Sciatic nerve (tissue), 2 donors: Measurements from ENCODE around the gene BICDL1. TPM values are rescaled to one million over a fixed set of nuclear protein-coding genes. Genes with fewer than 3 reads are reported as not detected.
"Not testable (repeated sequence)": the region's sequence is repeated elsewhere in the genome, so short reads cannot be mapped to it uniquely, and the experiment has no call there.

Experiments used
- ATAC-seq: fragments of 200-7000 bp; cut with Tn5 transposase; one replicate; pipeline ENCODE4 v1.9.1; 2020; ENCODE audit warnings: mild to moderate bottlenecking, moderate library complexity
- DNase-seq: peaks from one replicate; pipeline ENCODE4 v3.0.0-alpha.2; 2020; ENCODE audit warnings: low spot score
- intact Hi-C: fragments of 100-400 bp; cut with DNase I; formaldehyde crosslinking; loops from one replicate; pipeline ENCODE4 v1.14.2; 2022
- total RNA-seq: library from RNA; stranded (reverse); fragmentation: NEBNext Ultra II Directional; extraction: Animal tissue kit (Norgen Biotek cat#: 25700); gene quantifications from one replicate; pipeline ENCODE4 v1.2.1, GENCODE V29; 2021
- donor health status: DM: no; HTN: no; CAD: no.
- donor health status: DM: no; HTN: no; CAD: no.

Gene BICDL1
- total RNA-seq, 1 donor from 2014 or later: 1.5 TPM

DNA sequence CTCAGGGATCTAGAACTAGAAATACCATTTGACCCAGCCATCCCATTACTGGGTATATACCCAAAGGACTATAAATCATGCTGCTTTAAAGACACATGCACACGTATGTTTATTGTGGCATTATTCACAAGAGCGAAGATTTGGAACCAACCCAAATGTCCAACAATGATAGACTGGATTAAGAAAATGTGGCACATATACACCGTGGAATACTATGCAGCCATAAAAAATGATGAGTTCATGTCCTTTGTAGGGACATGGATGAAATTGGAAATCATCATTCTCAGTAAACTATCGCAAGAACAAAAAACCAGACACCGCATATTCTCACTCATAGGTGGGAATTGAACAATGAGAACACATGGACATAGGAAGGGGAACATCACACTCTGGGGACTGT lies 56.3 kb downstream of the BICDL1 start:
- intact Hi-C loops, ATAC-seq, DNase-seq: not testable (repeated sequence)

DNA sequence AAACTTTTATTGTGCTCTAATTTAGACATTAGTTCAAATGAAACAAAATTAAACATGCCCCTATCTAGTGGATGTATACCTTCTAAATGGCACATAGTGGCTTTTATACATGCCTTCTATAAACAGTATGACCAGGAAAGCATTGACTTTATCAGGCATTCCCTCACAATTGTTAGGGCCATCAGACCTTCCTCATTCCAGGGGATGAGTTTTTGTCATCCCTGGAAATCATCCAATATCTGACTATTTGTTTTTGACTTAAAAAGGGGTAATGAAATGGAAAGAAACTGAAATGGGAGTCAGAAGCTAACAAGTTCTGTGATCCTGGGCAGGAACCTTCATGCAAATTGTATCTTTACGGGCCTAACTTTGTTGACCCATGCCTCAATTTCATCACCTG lies 58.0 kb downstream of the BICDL1 start:
- no peak for ATAC-seq
- no peak for DNase-seq
- intact Hi-C loops: no loop called here

DNA sequence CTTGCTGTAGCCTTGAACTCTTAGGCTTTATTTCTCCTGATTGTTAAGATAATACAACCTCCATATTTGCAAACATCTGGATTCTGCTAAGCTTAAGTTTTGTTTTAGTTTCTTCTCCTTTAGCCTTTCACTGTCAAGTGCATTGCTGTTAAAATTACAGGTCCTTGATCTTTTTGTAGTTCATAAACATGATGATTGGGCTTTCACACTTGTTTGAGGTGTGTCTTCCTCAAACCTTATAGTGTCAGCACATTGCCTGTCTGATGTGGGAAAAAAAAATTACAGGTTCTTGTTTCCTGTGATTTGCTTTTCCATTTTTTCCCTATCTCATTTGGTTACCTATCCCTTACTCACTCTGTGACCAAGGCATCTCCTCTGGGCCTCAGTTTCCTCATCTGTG lies 59.2 kb downstream of the BICDL1 start:
- intact Hi-C loops: no loop called here
- ATAC-seq: no peak
- DNase-seq: no peak

DNA sequence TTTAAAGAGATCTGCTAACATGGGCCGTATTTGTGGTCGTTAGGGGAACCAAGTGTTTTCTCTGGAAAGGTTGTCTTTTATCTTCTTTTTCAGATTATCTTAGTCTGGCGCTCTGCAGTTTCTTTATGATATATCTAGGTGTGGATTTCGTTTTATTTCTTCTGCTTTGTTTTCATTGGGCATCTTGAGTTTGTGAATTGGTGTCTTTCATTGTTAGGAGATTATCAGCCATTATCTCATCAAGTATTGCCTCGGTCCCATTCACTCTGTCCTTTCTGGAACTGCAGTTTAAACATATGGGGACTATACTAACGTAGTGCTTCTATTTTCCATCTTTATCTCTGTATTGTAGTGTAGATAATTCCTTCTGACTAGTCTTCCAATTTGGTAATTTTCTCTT lies 60.4 kb downstream of the BICDL1 start:
- DNase-seq: no peak
- intact Hi-C loops: no loop called here
- no peak for ATAC-seq

DNA sequence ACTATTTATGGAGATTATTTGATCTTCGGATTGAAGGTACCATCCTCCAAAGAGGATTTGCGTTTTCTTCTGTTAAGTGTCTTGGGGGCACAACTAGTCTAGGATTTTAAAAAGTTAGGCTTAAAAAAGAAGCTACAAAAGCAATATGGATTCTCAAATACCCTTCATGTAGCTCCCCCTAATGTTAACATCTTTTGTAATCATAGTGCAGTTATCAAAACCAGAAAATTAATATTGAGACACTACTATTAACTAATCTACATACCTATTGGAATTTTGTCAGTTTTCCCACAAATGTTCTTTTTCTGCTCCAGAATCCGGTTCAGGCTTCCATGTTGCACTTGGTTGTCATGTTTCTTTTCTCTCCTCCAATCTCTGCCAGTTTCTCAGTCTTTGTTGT lies 62.5 kb downstream of the BICDL1 start:
- DNase-seq (no peak), ATAC-seq (no peak)
- intact Hi-C loops: no loop called here

DNA sequence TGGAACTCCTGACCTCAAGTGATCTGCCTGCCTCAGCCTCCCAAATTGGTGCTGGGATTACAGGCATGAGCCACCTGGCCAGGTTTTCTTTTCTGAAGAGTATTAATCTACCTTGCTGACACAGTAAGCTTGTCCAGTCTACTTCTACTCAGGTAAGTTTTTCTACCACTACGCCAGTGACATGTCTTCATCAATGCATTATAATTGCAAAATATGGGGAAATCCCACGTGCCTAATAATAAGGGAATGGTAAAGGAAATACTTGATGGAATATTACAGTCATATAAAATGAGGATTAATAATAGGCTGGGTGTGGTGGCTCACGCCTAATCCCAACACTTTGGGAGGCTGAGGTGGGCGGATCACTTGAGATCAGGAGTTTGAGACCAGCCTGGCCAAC lies 65.3 kb downstream of the BICDL1 start:
- no peak for ATAC-seq
- no peak for DNase-seq
- intact Hi-C loops: no loop called here

DNA sequence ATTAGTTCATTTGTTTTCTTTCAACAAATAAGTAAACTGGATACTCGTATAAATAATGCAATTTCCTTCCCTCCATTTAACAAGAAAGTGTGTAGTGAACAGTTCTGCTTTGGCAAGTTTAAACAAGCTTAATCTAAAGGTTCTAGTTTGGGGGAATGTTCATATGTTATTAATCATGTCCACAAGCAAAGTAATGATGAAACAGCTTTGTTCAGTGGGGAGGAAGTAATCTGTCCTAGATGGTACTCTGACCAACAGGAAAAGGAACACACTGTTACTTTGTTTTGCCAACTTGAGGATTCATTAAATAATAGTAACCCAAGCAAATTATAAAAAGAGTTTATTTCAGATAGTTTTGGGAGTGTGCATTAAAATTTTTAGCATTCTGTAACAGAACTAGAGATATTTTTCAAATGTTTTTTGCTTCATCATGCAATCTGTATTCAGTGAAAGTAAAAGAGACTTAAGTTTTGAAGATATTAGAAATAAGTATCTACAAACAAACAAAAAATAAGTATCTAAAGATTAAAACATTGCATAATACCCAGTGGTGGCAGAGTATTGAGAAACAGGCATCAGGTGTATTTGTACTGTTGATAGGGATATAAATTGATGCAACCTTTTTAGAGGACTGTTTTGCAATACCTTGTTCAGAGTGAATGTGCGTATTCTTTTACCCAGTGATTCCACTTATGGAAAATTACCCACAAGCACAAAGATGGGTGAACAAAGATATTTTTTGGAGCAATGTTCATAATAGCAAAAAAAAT lies 66.4 kb downstream of the BICDL1 start:
- intact Hi-C loops: no loop called here
- ATAC-seq: no peak
- DNase-seq: no peak

DNA sequence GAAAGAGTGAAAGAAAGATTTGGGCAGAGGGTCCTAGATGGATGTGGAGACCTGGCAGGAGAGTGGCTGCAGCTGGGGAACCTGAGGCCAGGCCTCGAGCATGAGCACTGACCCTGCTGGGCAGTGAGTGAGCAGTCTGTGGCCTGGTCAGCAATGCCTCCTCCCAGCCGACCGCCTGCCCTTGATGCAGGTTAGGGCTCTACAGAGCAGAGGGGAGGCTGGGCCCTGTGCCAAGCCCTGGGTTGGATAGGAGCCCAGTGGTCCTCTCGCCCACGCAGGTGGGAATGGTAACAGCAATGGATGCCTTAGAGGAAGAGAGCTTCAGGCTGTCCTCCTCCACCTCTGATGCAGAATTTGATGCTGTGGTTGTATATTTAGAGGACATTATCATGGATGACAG lies 67.7 kb downstream of the BICDL1 start:
- intact Hi-C loops: no loop called here

DNA sequence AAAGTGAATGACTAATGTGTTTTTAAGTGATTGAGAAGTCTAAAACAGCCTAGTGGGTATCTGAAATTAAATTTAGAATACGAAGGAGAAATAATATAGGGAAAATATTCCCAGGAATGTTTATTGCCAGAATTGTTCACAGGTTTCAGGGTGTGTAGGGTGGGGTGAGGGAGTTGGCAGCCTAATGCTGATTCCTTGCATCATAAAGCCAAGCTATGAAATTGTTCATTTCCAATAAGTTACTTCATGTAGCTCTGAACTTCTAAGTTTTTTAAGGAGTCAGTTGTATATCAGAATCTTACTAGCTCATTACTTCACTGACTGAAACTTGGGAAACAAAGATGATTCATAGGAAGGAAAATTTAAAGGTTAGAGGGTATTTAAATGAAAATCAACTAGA lies 71.2 kb downstream of the BICDL1 start:
- DNase-seq (no peak), ATAC-seq (no peak)
- intact Hi-C loops: no loop called here

More for the DNA sequence above, 67.7 kb downstream of the BICDL1 start:
- DNase-seq (no peak), ATAC-seq (no peak)

DNA sequence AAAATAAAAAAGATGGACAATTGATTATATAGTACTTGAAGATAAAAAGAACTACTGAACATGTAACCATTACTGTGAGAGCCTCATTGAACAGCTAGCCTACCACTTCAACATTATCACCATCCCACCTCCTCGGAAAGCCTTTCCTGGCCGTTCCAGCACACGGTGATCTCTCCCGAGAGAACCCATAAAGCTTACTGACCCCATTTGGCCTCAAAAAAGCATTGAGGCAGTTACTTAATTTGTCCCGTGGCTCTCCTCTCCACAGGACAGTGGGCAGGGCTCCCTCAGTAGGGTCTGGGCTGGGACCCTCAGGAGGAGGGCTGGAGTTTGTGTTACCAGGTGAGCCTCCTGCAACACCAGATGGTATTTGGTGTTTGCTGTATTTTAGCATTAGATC lies 71.7 kb downstream of the BICDL1 start:
- intact Hi-C loops: no loop called here
- ATAC-seq (no peak), DNase-seq (no peak)

DNA sequence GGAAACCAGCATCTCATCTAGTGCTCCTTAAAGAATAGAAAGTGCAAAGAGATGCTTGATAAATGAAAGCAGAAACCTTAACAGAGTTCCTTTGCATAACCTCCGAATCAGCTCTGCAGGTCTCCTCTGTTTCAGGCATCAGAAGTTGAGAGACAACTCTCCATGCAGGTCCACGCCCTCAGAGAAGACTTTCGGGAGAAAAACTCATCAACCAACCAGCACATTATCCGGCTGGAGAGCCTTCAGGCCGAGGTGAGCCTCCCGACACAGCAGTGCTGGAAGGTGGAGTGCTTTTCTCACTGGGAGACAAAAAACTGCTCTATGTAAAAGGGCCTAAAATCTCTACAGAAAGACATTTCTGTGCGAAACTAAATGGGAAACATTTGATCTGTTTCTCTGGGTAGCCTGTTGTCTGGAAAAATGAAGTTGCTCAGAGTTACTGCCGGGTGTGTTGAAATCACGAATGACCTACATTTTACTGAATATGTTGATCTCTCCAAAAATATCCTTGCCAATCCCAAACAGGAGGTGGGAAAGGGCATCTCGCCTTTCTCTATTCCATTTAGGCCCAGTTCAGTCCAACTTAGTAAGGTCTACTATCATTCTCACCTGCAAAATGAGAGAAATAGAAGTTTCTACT lies 72.7 kb downstream of the BICDL1 start:
- DNase-seq: no peak
- intact Hi-C loops: no loop called here
- ATAC-seq: no peak

DNA sequence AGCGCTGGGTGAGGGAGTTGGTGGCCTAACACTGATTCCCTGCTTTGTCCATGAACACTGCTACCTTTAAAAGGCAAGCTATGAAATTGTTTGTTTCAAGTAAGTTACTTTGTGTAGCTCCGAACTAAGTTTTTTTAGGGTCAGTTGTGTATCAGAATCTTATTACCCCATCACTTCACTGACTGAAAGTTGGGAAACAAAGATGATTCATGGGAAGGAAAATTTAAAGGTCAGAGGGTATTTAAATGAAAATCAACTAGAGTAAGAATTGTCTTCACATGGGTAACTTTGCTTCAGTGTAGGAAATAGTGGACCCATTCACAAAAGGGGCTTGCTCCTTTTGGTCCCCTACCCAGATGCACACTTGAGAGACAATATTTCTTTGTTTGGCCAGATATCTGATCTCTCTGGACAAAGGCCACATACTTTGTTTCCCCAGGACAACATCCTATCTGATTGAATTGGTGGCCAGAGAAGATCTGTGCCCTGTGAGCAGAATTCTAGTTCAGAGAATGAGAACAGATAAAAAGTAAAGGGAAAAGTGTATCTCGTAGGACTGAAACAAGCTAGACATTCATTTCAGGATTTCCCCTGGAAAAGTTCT lies 74.0 kb downstream of the BICDL1 start:
- intact Hi-C loops: no loop called here
- ATAC-seq: no peak
- DNase-seq: no peak

DNA sequence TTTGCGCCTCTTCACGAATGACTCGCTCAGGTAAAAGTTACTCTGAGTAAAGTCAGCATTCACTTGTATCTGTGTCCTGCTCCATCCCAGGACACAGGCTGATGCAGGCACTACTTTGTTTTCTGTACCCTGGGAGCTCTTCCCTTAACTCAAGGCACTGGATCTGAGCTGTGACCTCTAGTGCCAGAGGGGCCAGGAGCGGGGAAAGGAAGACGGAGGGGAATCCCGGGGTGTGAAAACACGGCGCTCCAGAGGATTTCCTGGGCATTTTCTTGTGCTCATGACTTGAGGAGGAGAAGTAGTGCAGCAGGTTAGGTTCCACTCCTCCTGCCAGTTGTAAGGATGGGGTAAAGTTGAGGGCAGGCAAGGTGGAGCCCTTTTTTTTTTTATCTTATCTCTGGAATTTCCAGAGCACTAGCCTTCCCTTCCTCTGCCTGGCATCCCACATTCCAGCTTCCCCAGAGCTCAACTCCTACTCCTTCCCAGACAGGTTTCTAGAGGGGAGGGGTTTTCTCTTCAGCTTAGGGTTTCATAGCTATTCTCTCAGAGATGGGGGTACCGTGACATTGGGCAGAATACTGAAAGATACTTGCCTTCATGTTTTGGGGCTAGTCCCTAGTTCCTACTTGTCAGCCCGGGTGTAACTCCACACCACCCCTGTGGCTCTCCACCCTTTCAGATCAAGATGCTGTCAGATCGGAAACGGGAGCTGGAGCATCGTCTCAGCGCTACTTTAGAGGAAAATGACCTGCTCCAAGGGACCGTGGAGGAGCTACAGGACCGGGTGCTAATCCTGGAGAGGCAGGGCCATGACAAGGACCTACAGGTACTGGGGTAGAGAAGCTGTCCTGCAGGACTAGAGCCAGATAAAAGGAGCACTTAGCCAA lies 75.3 kb downstream of the BICDL1 start:
- no peak for DNase-seq
- intact Hi-C loops: no loop called here
- ATAC-seq: no peak

DNA sequence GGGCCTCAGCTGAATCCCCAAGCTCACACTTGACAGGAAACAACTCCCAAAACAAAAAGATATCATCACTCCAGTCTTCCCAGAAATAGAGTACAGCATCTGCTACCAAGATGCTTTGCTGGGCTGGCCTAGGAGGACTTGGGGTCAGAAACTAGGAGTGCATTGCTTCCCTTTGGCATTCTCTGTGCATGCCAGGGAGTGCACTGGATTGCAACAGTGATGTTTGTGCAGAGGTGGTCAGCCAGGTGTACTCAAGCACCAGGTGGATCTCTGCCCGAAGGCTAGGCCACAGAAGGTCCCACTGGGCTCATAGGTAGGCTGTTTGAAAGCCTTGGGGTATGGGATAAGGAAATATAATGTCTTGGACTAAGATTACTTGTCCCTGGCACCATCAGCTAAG lies 76.4 kb downstream of the BICDL1 start:
- intact Hi-C loops: no loop called here
- no peak for ATAC-seq
- DNase-seq: no peak

DNA sequence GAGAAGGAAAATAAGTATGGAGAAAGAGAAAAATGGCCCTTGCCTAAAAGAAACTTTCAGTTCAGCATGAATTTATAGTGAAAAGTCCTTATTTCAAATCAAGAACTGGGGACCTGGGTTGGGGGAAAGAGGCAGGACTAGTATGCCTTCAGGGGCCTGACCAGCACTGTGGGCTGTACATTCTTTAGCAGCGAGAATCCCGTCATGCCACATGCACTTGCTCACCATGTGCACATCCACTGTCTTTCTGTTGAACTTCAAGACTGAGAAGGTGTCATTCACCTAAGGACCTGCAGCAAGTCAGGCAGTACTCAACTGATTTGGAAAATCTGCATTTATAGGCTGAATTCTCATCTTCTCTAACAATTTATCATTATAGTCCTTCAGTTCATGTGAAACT lies 77.3 kb downstream of the BICDL1 start:
- intact Hi-C loops: no loop called here
- no peak for ATAC-seq
- DNase-seq: no peak

DNA sequence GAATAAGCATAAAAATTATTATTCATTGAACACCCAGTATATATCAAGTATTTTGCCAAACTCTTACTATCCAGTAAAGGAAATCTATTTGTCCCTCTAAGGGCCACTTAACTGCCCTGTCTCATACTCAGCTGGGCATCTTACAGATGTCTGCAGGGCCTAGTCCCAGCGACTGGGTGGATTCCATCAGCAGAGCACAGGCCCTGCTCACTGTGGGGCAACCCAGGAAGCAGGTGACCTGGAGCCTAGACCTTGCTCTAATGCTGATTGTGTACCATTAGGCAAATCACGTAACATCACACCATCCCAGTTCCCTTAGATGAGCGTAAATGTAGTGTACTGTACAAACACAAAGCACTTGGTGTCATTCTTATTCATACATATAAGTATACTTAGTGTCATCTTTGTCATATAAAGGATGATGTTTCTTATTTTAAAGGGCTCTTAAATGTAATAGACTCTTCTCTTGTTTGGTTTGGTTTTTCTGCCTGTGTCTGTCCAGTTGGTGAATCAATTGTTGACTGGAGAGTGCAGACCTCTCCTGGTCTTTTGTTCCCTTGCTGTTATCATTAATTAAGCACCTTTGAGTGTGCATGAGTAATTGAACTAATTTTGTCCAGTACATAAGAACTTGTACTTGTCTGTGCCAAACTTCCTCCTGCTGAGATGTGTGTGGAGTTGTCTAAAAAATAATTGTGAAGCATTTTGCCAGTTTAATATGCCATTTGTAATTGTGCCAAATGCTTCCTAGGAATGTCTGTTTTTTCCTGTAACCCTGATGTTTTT lies 78.2 kb downstream of the BICDL1 start:
- ATAC-seq (no peak), DNase-seq (no peak)
- intact Hi-C loops: no loop called here

DNA sequence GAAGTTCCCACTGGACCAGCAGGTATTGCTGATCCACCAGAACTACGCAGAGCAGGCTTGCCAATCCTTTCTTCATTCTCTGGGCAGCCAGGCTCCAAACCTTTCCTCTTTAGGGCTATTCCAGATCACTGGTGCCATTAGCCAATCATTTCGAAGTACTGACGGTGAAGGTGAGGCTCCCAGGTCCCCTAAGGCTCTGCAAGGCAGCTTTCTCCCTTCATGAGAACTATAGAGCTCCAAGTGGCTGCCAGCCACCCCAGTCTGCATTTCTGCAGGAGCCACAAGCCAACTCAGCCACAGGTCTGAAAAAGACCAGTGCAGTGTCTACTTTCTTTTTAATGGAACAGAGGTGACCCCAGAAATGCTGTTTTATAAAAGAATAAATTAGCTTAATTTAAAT lies 78.9 kb downstream of the BICDL1 start:
- intact Hi-C loops: no loop called here
- DNase-seq: no peak
- ATAC-seq: no peak

DNA sequence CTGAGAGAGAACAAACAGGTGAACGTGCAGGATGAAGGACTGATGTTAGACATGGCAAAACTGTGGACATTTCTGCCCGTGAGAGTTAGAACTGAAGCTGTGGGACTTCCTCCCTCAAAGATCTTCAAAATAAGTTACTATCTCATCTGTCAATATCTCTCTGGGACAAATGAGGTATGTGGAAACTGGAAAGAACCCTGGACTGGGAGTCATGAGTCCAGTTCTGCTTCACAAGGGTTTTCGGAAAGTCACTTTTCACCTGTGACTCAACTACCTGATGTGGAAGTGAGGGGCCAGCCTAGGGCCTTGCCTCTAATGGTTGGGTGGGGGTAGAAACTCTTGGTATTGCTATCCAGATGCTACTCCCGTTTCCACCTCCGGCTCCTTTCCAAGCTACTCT lies 80.2 kb downstream of the BICDL1 start:
- DNase-seq (no peak), ATAC-seq (no peak)
- intact Hi-C loops: no loop called here

DNA sequence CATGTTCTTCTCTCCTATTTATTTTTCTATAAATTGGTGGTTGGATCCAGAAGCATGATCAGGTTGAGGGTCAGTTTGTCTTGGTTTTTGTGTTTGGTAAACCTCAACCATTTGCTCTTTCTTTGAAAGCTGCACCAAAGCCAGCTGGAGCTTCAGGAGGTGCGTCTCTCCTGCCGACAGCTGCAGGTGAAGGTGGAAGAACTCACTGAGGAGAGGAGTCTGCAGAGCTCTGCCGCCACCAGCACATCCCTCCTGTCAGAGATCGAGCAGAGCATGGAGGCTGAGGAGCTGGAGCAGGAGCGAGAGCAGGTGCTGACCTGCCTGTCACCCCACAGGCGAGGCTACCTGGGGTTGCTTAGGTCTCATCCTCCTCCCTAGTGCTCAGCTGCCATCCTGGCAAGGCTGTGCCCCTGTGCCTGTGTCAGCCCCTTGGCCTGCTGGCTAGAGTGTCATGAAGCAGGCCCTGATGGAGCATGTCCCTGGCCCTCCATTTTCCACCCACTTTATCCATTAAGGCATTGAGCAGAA lies 82.5 kb downstream of the BICDL1 start:
- DNase-seq (no peak), ATAC-seq (no peak)

More for the DNA sequence above, 82.5 kb downstream of the BICDL1 start:
- intact Hi-C loops: no loop called here
